ENCODE results near the gene LDHAL6B.

Gene LDHAL6B

GRCh38 chr15:59191855-59192237, 14.8 kb upstream of the LDHAL6B start:
- Histone ChIP-seq H3K36me3 (replicated peaks) (peaks cover 57% of the 10 kb centered on the region), H3K27ac (peak overlapping the region; percentile 93), H3K4me3 (ENCODE audit: low read depth, low read length) (peak overlapping the region; percentile 35), H3K27me3 (replicated peaks) (no peaks in the 10 kb centered on the region)
- TF ChIP-seq CTCF (IDR thresholded peaks at IDR 0.05; ENCODE audit: low read depth, low read length, missing control alignments): peak; percentile 2
- peak; percentile 83 for DNase-seq
- in situ Hi-C loops (cut with HindIII; ENCODE audit: low pct_ligation_motif_present, low sequenced_read_pairs): no loop called here

GRCh38 chr15:59194639-59195325, 11.9 kb upstream of the LDHAL6B start:
- DNase-seq: no peak
- Histone ChIP-seq H3K27me3 (replicated peaks) (no peaks in the 10 kb centered on the region), H3K36me3 (replicated peaks) (peaks cover 51% of the 10 kb centered on the region), H3K27ac (no peak overlapping the region), H3K4me3 (ENCODE audit: low read depth, low read length) (no peak overlapping the region)
- in situ Hi-C loops (cut with HindIII; ENCODE audit: low pct_ligation_motif_present, low sequenced_read_pairs): no loop called here
- TF ChIP-seq CTCF (IDR thresholded peaks at IDR 0.05; ENCODE audit: low read depth, low read length, missing control alignments): no peak

DNA sequence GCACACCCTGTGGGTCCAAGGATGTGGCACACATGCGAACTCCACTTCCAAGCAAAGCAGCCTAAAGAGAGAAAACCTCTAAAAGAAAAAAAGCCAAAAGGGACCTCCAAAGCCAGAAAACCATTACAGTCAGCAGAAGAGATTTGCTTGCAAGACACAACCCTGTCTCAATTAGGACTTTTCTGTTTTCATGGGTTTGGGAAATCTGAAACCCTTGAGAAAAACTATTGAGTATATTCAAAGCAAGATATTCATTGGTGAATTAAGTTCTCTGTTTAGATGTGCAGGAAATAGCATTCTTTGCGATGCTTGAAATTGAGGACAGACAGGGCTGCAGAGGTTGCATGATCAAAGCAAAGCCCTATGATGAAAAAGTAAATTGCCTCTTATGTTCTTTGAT, 10.2 kb upstream of the LDHAL6B start:
- peaks cover 54% of the 10 kb centered on the region for H3K36me3 ChIP-seq (replicated peaks)
- no peak overlapping the region for H3K27ac ChIP-seq
- in situ Hi-C loops (cut with HindIII; ENCODE audit: low pct_ligation_motif_present, low sequenced_read_pairs): no loop called here
- no peak for DNase-seq
- no peaks in the 10 kb centered on the region for H3K27me3 ChIP-seq (replicated peaks)
- no peak overlapping the region for H3K4me3 ChIP-seq (ENCODE audit: low read depth, low read length)
- TF ChIP-seq CTCF (IDR thresholded peaks at IDR 0.05; ENCODE audit: low read depth, low read length, missing control alignments): no peak

DNA sequence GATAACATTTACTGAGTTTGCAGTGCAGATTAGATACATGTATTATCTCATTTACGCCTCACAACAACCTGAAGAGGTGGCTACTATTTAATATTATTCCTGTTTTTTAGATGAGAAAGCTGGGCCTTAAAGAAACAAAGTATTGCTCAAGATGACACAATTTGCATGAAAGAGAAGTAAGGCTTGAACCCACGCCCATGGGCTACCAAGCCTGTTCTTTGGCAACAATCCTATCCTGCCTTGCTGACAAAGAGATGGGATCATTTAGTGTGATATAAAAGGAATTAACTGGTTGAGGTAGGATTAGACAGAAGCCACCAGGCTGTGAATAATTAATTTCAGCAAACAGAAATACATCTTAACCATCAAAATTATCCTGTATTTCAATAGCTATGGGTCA, 9.2 kb upstream of the LDHAL6B start:
- H3K27ac ChIP-seq: no peak overlapping the region
- no peak overlapping the region for H3K4me3 ChIP-seq (ENCODE audit: low read depth, low read length)
- no peaks in the 10 kb centered on the region for H3K27me3 ChIP-seq (replicated peaks)
- H3K36me3 ChIP-seq (replicated peaks): peaks cover 61% of the 10 kb centered on the region
- in situ Hi-C loops (cut with HindIII; ENCODE audit: low pct_ligation_motif_present, low sequenced_read_pairs): no loop called here
- DNase-seq: no peak
- TF ChIP-seq CTCF (IDR thresholded peaks at IDR 0.05; ENCODE audit: low read depth, low read length, missing control alignments): no peak

GRCh38 chr15:59199626-59200465, 6.8 kb upstream of the LDHAL6B start:
- in situ Hi-C loops (cut with HindIII; ENCODE audit: low pct_ligation_motif_present, low sequenced_read_pairs): no loop called here
- peaks cover 69% of the 10 kb centered on the region for H3K36me3 ChIP-seq (replicated peaks)
- H3K4me3 ChIP-seq (ENCODE audit: low read depth, low read length): no peak overlapping the region
- H3K27me3 ChIP-seq (replicated peaks): no peaks in the 10 kb centered on the region
- TF ChIP-seq CTCF (IDR thresholded peaks at IDR 0.05; ENCODE audit: low read depth, low read length, missing control alignments): no peak
- DNase-seq: peak; percentile 77
- H3K27ac ChIP-seq: peak overlapping the region; percentile 80
